ENCODE data around the gene CBR1. TPM values are rescaled to one million over a fixed set of nuclear protein-coding genes. Genes with fewer than 3 reads are reported as not detected.

The CBR1 gene
- total and polyA plus RNA-seq, 2 donors (not counting 3 experiments of a cell fraction or from before 2014, with no cell fraction given): 41.3 to 124 TPM

- H2AFZ ChIP-seq (ENCODE audit: low read depth, low read length): no peak overlapping the region
- no peaks in the 10 kb centered on the region for H3K9me3 ChIP-seq (replicated peaks; ENCODE audit: control insufficient read depth, insufficient read depth, low read length)
- no peak overlapping the region for H3K9ac ChIP-seq (replicated peaks; ENCODE audit: extremely low read depth, insufficient read depth, low read length)
- peaks cover 13 to 21% of the 10 kb centered on the region in 2 experiments for H3K36me3 ChIP-seq (ENCODE audit: control insufficient read depth in 2 of 2, extremely low read depth in 1 of 2, insufficient read depth in 2 of 2, low read length in 2 of 2)
- BruUV-seq (replicated peaks): no TSS peak
- dilution Hi-C loops (cut with MboI; ENCODE audit: extremely low pct_ligation_motif_present, low sequenced_read_pairs) (no loop called here), intact Hi-C loops (cut with micrococcal nuclease) (no loop called here)
- POLR2A ChIA-PET: no interaction called here
- H3K27ac ChIP-seq (ENCODE audit: insufficient read depth, low read depth, low read length): no peak overlapping the region
- H3K4me1 ChIP-seq (ENCODE audit: control insufficient read depth, extremely low read depth, insufficient read depth, low read length): peaks cover 10% of the 10 kb centered on the region
- DNase-seq (ENCODE audit: low read depth, low spot score) (peak; percentile 16), FAIRE-seq (peak; percentile 43)
- CTCF ChIA-PET: interaction anchor here (0.9 to 1.3 kb wide), 3 partner anchors 23 to 59 kb away, joined by 3 to 4 read pairs (median 3); no protein-coding TSS in a partner anchor
- TF ChIP-seq CTCF (IDR thresholded peaks at IDR 0.05; ENCODE audit: extremely low read depth in 1 of 2, insufficient read depth in 1 of 2, low read depth in 1 of 2, low read length in 2 of 2): no peak
- no peak for TF ChIP-seq POLR2AphosphoS5 (IDR thresholded peaks at IDR 0.05; ENCODE audit: insufficient read depth, low read depth, low read length)
- no peak for TF ChIP-seq JUN (IDR thresholded peaks at IDR 0.05; ENCODE audit: borderline replicate concordance, insufficient read depth, insufficient read length, low read depth)
- TF ChIP-seq EZH2 (IDR thresholded peaks at IDR 0.05; ENCODE audit: borderline replicate concordance, low read depth, low read length, severe bottlenecking): no peak
- TF ChIP-seq MAX (IDR thresholded peaks at IDR 0.05; ENCODE audit: insufficient read depth, insufficient read length): no peak
- TF ChIP-seq GATA2 (IDR thresholded peaks at IDR 0.05; ENCODE audit: insufficient read depth, insufficient read length, low read depth, low read length): no peak
- TF ChIP-seq FOS (IDR thresholded peaks at IDR 0.05; ENCODE audit: borderline replicate concordance, insufficient read depth, low read length): no peak
- TF ChIP-seq POLR2A (IDR thresholded peaks at IDR 0.05; ENCODE audit: low read depth, low read length): no peak
- TF ChIP-seq MYC (IDR thresholded peaks at IDR 0.05; ENCODE audit: low read depth, low read length): no peak
- no peak overlapping the region for H3K4me3 ChIP-seq (replicated peaks in 1 of 3; ENCODE audit: insufficient read depth in 1 of 3, low read depth in 1 of 3, low read length in 3 of 3)
- H4K20me1 ChIP-seq (replicated peaks; ENCODE audit: control insufficient read depth, extremely low read depth, insufficient read depth, low read length): no peaks in the 10 kb centered on the region
- no peak overlapping the region for H3K4me2 ChIP-seq (ENCODE audit: insufficient read depth, low read length)
- H3K79me2 ChIP-seq (ENCODE audit: control insufficient read depth, insufficient read depth, low read length): no peaks in the 10 kb centered on the region
- no peaks in the 10 kb centered on the region for H3K9me1 ChIP-seq (replicated peaks; ENCODE audit: control insufficient read depth, extremely low read depth, insufficient read depth, low read length)
- no peaks in the 10 kb centered on the region for H3K27me3 ChIP-seq (ENCODE audit: control insufficient read depth in 2 of 2, insufficient read depth in 2 of 2, low read length in 2 of 2)
Observed at GRCh38 chr21:36052860-36053714, 16.7 kb upstream of the CBR1 start.

Data from endothelial cell of umbilical vein (primary cell).